HepG2 (cell line): ENCODE measurements around the gene LRSAM1. TPM values are rescaled to one million over a fixed set of nuclear protein-coding genes. Genes with fewer than 3 reads are reported as not detected.

Experiments
- ATAC-seq: fragments of 200-7000 bp; cut with Tn5 transposase; 3 replicates; pipeline ENCODE4 v1.9.1; 2020; ENCODE audit warnings: mild to moderate bottlenecking, moderate library complexity
- BruUV-seq: library from RNA; stranded (reverse); fragments of 400-500 nt; replicated peaks from 2 replicates; lab custom pipeline; 2021; lab: Mats Ljungman, UMichigan
- CTCF ChIA-PET: fragments of 300-600 bp; formaldehyde crosslinking; extraction: SDS; loops from one replicate; lab custom pipeline; 2021; ENCODE audit warnings: low total read pairs, inconsistent platforms, low intra/inter-chr PET ratio; lab: Yijun Ruan, JAX
- POLR2A ChIA-PET: fragments of 350-600 bp; sonication (Branson Sonifier 250); formaldehyde crosslinking; loops from one replicate; lab custom pipeline; 2020; ENCODE audit warnings: antibody characterized with exemption, inconsistent platforms; lab: Yijun Ruan, JAX
- DNase-seq: peaks from one replicate; pipeline ENCODE4 v3.0.0-alpha.2; 2015; ENCODE audit warnings: low spot score
- FAIRE-seq: peaks from 3 replicates; lab custom pipeline; 2011; peaks lifted over from hg19 to GRCh38; lab: Jason Lieb, UNC
- H2AFZ ChIP-seq: one replicate; pipeline ENCODE4 v1.6.1; 2011; ENCODE audit warnings: low read length, inconsistent platforms
- H3K27ac ChIP-seq: fragments of 300-600 bp; 3 replicates; pipeline ENCODE4 v1.8.0; 2011; ENCODE audit warnings: mixed run types, mild to moderate bottlenecking, mixed read lengths, low read length, inconsistent platforms; ENCODE audit not compliant: insufficient read depth; ENCODE audit errors: extremely low read length
- H3K27me3 ChIP-seq, 2 experiments: fragments of 200-600 bp in 1 of 2; 2 replicates in 1 of 2; 3 replicates in 1 of 2; pipeline versions ENCODE4 v1.6.0 to v1.8.0; 2011; ENCODE audit warnings: low read length in 2 of 2, mild to moderate bottlenecking in 2 of 2, moderate library complexity in 2 of 2, inconsistent platforms in 1 of 2; ENCODE audit not compliant: insufficient read depth in 2 of 2, control insufficient read depth in 1 of 2
- H3K36me3 ChIP-seq, 2 experiments: fragments of 200-600 bp in 1 of 2; replicated peaks in 1 of 2; 2 replicates in 1 of 2; 3 replicates in 1 of 2; pipeline versions ENCODE4 v1.5.1 to v1.8.0; 2011; ENCODE audit warnings: low read length in 2 of 2, inconsistent platforms in 1 of 2; ENCODE audit not compliant: insufficient read depth in 2 of 2, control insufficient read depth in 1 of 2
- H3K4me1 ChIP-seq: 2 replicates; pipeline ENCODE4 v1.5.1; 2012; ENCODE audit warnings: low read length, inconsistent platforms; ENCODE audit not compliant: insufficient read depth
- H3K4me2 ChIP-seq: 2 replicates; pipeline ENCODE4 v1.6.0; 2011; ENCODE audit warnings: low read depth, low read length, inconsistent platforms
- H3K4me3 ChIP-seq, 3 experiments: fragments of 200-600 bp in 1 of 3; sonication (generic), shearing (Covaris generic) in 1 of 3; replicated peaks in 1 of 3; 2 replicates each; pipeline ENCODE4 v1.5.1; 2011 to 2016; ENCODE audit warnings: low read length in 3 of 3, inconsistent platforms in 2 of 3, low read depth in 2 of 3, mild to moderate bottlenecking in 2 of 3, control low read depth in 1 of 3, mixed read lengths in 1 of 3; ENCODE audit not compliant: insufficient read depth in 1 of 3
- H3K79me2 ChIP-seq: one replicate; pipeline ENCODE4 v1.6.1; 2011; ENCODE audit warnings: low read length, inconsistent platforms; ENCODE audit not compliant: insufficient read depth
- H3K9ac ChIP-seq: 2 replicates; pipeline ENCODE4 v1.6.0; 2011; ENCODE audit warnings: mild to moderate bottlenecking, low read depth, low read length, inconsistent platforms; ENCODE audit not compliant: insufficient read depth
- H3K9me3 ChIP-seq: 2 replicates; pipeline ENCODE4 v1.5.1; 2012; ENCODE audit warnings: mild to moderate bottlenecking, low read length
- H4K20me1 ChIP-seq: 2 replicates; pipeline ENCODE4 v1.6.0; 2011; ENCODE audit warnings: inconsistent platforms, mild to moderate bottlenecking, low read length, moderate library complexity; ENCODE audit not compliant: insufficient read depth
- CBX5 ChIP-seq: sonication (generic); formaldehyde crosslinking; IDR thresholded peaks from 2 replicates; pipeline ENCODE4 v1.4.0; 2020; ENCODE audit warnings: missing genetic modification reagents, borderline replicate concordance
- HOXD1 ChIP-seq: sonication (generic); formaldehyde crosslinking; IDR thresholded peaks from 2 replicates; pipeline ENCODE4 v1.5.0; 2020; ENCODE audit warnings: missing genetic modification reagents
- JUNB ChIP-seq: sonication (generic); formaldehyde crosslinking; IDR thresholded peaks from 2 replicates; pipeline ENCODE4 v1.8.0; 2022; ENCODE audit warnings: missing genetic modification reagents, mild to moderate bottlenecking, borderline replicate concordance
- KLF11 ChIP-seq: IDR thresholded peaks from 2 replicates; pipeline ENCODE4 v1.6.1; 2016; ENCODE audit warnings: missing compliant biosample characterization
- MEF2D ChIP-seq: sonication (generic); formaldehyde crosslinking; IDR thresholded peaks from 2 replicates; pipeline ENCODE4 v1.5.1; 2020; ENCODE audit warnings: mild to moderate bottlenecking, missing genetic modification reagents
- MLLT10 ChIP-seq: sonication (generic); formaldehyde crosslinking; IDR thresholded peaks from 2 replicates; pipeline ENCODE4 v1.4.0; 2020; ENCODE audit warnings: missing genetic modification reagents
- POLR2G ChIP-seq: fragments of 200-400 bp; formaldehyde crosslinking; IDR thresholded peaks from 2 replicates; pipeline ENCODE4 v1.6.1; 2018; ENCODE audit warnings: mild to moderate bottlenecking, low read depth, low read length, moderate library complexity
- SYNCRIP ChIP-seq: fragments of 200-400 bp; formaldehyde crosslinking; IDR thresholded peaks from 2 replicates; pipeline ENCODE4 v1.6.1; 2018; ENCODE audit warnings: mild to moderate bottlenecking, low read depth, low read length; ENCODE audit not compliant: insufficient read depth
- XBP1 ChIP-seq: sonication (generic); formaldehyde crosslinking; IDR thresholded peaks from 2 replicates; pipeline ENCODE4 v1.5.0; 2020; ENCODE audit warnings: missing genetic modification reagents
- ZFX ChIP-seq: sonication (generic); formaldehyde crosslinking; IDR thresholded peaks from 2 replicates; pipeline ENCODE4 v1.4.0; 2020; ENCODE audit warnings: mild to moderate bottlenecking, low read depth, missing genetic modification reagents, moderate library complexity
- ZNF143 ChIP-seq: sonication (generic); formaldehyde crosslinking; IDR thresholded peaks from 2 replicates; pipeline ENCODE4 v1.4.0; 2020; ENCODE audit warnings: missing genetic modification reagents
- ZNF547 ChIP-seq: sonication (generic); formaldehyde crosslinking; IDR thresholded peaks from 2 replicates; pipeline ENCODE4 v1.5.1; 2020; ENCODE audit warnings: mild to moderate bottlenecking, missing genetic modification reagents
- ZNF7 ChIP-seq: IDR thresholded peaks from 2 replicates; pipeline ENCODE4 v1.6.1; 2016; ENCODE audit warnings: missing biosample characterization, missing genetic modification reagents
- ZNF766 ChIP-seq: sonication (generic); formaldehyde crosslinking; IDR thresholded peaks from 2 replicates; pipeline ENCODE4 v1.5.0; 2020; ENCODE audit warnings: missing genetic modification reagents, borderline replicate concordance
- ZNF850 ChIP-seq: sonication (generic); formaldehyde crosslinking; conservative IDR thresholded peaks from 2 replicates; pipeline ENCODE4 v1.9.0; 2021; ENCODE audit warnings: mild to moderate bottlenecking, missing genetic modification reagents
- ZSCAN12 ChIP-seq: sonication (generic); formaldehyde crosslinking; IDR thresholded peaks from 2 replicates; pipeline ENCODE4 v1.9.0; 2021; ENCODE audit warnings: mild to moderate bottlenecking, missing genetic modification reagents
- WGBS: methylation state at CpG from one replicate; pipeline ENCODE4 v1.1.6; 2017; ENCODE audit warnings: low lambda C conversion rate; 5-methylcytosine and 5-hydroxymethylcytosine counted together
- in situ Hi-C: cut with HindIII; loops from 2 replicates; pipeline ENCODE4 v1.10.0; 2017; ENCODE audit warnings: low pct_unique_long_range_greater_than_20kb; ENCODE audit not compliant: extremely low pct_ligation_motif_present
- intact Hi-C: fragments of 100-400 bp; cut with micrococcal nuclease; formaldehyde crosslinking; loops from one replicate; pipeline ENCODE4 v1.10.0; 2022; ENCODE audit not compliant: unreplicated experiment
- polyA plus RNA-seq, 8 experiments: library from polyadenylated mRNA; depleted of rRNA in 3 of 8; stranded (reverse) in 7 of 8; unstranded in 1 of 8; fragments of >200 nt; fragmentation: Illumina TruSeq in 4 of 8; extraction: Trizol in 4 of 8; gene quantifications; 2 replicates each; pipeline versions ENCODE4 v1.2.1 to v1.2.3, GENCODE V29; 2011 to 2016; ENCODE audit warnings: low read depth in 4 of 8, missing spikeins in 1 of 8, mixed read lengths in 1 of 8; ENCODE audit not compliant: insufficient read depth in 1 of 8
- total RNA-seq, 5 experiments: library from RNA; depleted of rRNA; stranded (reverse); fragments of >200 nt; fragmentation: Illumina TruSeq; extraction: Trizol; gene quantifications; 2 replicates each; pipeline ENCODE4 v1.2.3, GENCODE V29; 2016; ENCODE audit warnings: low read depth in 1 of 5
- TF ChIP-seq, protein P1 (sequence below): sonication (generic); formaldehyde crosslinking; IDR thresholded peaks from 2 replicates; pipeline ENCODE4 v1.8.0; 2022; ENCODE audit warnings: mild to moderate bottlenecking, missing genetic modification reagents; ENCODE audit not compliant: insufficient replicate concordance
- TF ChIP-seq, protein P2 (sequence below): sonication (generic); formaldehyde crosslinking; IDR thresholded peaks from 2 replicates; pipeline ENCODE4 v1.4.0; 2020; ENCODE audit warnings: mild to moderate bottlenecking, missing genetic modification reagents
- TF ChIP-seq, protein P3 (sequence below): IDR thresholded peaks from 2 replicates; pipeline ENCODE4 v1.6.1; 2016; ENCODE audit warnings: low read depth, control low read depth

Gene LRSAM1
- total and polyA plus RNA-seq, 2 of the 13 experiments (the other 11 are each of a cell fraction or from before 2014, with no cell fraction given) = 8.7 to 10.2 TPM

DNA sequence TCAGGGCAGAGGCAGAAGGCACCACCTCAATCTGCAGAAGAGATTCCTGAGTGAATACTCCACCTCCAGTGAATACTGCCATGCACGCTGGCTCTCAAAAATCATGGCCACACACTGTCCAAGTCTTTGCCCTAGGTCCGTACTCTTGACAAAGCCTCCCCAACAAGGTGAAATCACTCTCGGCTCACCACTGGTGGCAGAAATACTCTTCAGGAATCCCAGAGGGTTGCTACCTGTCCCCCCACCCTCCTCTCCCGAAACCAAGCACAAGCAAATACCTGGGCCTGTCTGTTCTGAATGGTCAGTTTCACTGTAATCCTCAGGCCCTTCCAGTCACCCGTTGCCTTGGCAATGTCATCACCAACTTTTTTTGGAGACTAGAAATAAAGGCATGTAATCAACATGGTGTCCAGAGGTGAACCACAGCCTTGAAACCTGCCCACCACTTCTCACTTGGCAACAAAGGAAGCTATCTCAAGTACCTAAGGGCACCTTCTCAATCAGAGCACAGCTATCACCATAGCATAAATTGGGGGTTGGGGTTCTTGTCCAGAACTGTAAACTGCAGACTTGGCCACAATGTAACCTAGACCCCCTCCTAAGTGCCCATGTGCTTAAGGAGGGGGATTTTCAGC is 1.9 kb upstream of the LRSAM1 start (continued):
- TF ChIP-seq, protein P1, sequence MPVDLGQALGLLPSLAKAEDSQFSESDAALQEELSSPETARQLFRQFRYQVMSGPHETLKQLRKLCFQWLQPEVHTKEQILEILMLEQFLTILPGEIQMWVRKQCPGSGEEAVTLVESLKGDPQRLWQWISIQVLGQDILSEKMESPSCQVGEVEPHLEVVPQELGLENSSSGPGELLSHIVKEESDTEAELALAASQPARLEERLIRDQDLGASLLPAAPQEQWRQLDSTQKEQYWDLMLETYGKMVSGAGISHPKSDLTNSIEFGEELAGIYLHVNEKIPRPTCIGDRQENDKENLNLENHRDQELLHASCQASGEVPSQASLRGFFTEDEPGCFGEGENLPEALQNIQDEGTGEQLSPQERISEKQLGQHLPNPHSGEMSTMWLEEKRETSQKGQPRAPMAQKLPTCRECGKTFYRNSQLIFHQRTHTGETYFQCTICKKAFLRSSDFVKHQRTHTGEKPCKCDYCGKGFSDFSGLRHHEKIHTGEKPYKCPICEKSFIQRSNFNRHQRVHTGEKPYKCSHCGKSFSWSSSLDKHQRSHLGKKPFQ = no peak
- TF ChIP-seq ZNF547 (no peak), HOXD1 (CRISPR knock-in tag) (no peak), ZNF143 (no peak), ZNF850 (CRISPR knock-in tag) (no peak), JUNB (no peak), SYNCRIP (no peak), ZNF7 (CRISPR knock-in tag) (no peak), XBP1 (CRISPR knock-in tag) (no peak), POLR2G (peak; percentile 27; the same call in 1 of the 2 replicates), ZSCAN12 (CRISPR knock-in tag) (no peak)

DNA sequence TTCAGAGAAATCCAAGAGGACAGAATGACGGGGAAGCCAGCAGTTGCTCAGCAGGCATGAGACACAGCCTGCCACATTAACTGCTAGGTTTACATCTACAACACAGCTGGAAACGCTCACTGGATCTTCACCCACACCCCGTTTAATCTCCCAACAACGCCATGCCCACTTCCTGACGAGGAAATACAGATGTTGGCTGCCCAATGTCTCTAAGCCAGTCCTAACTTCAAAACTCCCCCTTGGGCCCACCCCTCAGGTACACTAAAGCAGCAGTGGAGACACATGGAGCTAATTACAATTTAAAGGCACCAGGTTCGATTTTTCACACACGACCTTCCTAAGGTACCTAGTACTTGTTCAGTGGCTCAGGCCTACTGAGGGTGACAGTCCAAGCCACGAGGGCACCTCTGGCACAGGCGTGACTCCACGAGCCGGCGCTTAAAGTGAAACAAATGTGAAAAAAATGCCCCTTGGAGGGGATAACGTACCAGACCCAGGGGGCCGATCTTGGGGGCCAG is 1.0 kb upstream of the LRSAM1 start:
- DNase-seq (no peak), ATAC-seq (peak; percentile 2; the same call in 2 of the 3 replicates), FAIRE-seq (no peak)
- peak overlapping the region; percentile 89 for H3K4me2 ChIP-seq
- H3K4me3 ChIP-seq = peak overlapping the region; percentile 85 to 97 (median 93)
- intact Hi-C loops (loop anchor here (5.0 kb wide), 1 partner anchor 58 kb away; no protein-coding TSS in a partner anchor), in situ Hi-C loops (no loop called here)
- no peaks in the 10 kb centered on the region for H3K9me3 ChIP-seq
- H3K9ac ChIP-seq = peak overlapping the region; percentile 98
- peaks cover 45% of the 10 kb centered on the region for H4K20me1 ChIP-seq
- H3K79me2 ChIP-seq = peaks cover 35% of the 10 kb centered on the region
- BruUV-seq = no TSS peak
- H2AFZ ChIP-seq = no peak overlapping the region
- H3K27me3 ChIP-seq = no peaks in the 10 kb centered on the region; a peak in 1 of 5 replicates
- ChIA-PET CTCF (no interaction called here), POLR2A (interaction anchor here (0.6 to 3.8 kb wide), 12 partner anchors 27 to 321 kb away, joined by 3 to 39 read pairs (median 5); partner anchors contain the start of genes SLC2A8, TOR2A and ZNF79)
- peaks cover 36% of the 10 kb centered on the region for H3K4me1 ChIP-seq
- peaks cover 8 to 52% of the 10 kb centered on the region in 2 experiments for H3K36me3 ChIP-seq
- WGBS = 3% methylated on average over 14 of the region's 14 CpGs
- H3K27ac ChIP-seq = peak overlapping the region; percentile 83
- TF ChIP-seq ZFX (CRISPR knock-in tag) = no peak
- no peak; the same call in 1 of the 2 replicates for TF ChIP-seq KLF11 (CRISPR knock-in tag)
- TF ChIP-seq CBX5 (CRISPR knock-in tag) = no peak
- peak; percentile 22; the same call in 1 of the 2 replicates for TF ChIP-seq ZNF766 (CRISPR knock-in tag)
- TF ChIP-seq, protein P1 = no peak
- no peak for TF ChIP-seq MEF2D (CRISPR knock-in tag)
- TF ChIP-seq, protein P2, sequence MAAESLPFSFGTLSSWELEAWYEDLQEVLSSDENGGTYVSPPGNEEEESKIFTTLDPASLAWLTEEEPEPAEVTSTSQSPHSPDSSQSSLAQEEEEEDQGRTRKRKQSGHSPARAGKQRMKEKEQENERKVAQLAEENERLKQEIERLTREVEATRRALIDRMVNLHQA (CRISPR knock-in tag) = no peak
- TF ChIP-seq, protein P3, sequence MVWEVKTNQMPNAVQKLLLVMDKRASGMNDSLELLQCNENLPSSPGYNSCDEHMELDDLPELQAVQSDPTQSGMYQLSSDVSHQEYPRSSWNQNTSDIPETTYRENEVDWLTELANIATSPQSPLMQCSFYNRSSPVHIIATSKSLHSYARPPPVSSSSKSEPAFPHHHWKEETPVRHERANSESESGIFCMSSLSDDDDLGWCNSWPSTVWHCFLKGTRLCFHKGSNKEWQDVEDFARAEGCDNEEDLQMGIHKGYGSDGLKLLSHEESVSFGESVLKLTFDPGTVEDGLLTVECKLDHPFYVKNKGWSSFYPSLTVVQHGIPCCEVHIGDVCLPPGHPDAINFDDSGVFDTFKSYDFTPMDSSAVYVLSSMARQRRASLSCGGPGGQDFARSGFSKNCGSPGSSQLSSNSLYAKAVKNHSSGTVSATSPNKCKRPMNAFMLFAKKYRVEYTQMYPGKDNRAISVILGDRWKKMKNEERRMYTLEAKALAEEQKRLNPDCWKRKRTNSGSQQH (CRISPR knock-in tag) = 0 out of 2 replicates have a peak, but pooled peaks have one; percentile 10
- TF ChIP-seq MLLT10 = 0 out of 2 replicates have a peak, but pooled peaks have one; percentile 33
